ENCODE results near the gene TRAPPC4.

GRCh38 chr11:119062779-119063178, 44.2 kb downstream of the TRAPPC4 start:
- no peak for TF ChIP-seq CTCF (IDR thresholded peaks at IDR 0.05; ENCODE audit: insufficient read depth, low read length)
- TF ChIP-seq POLR2AphosphoS5 (IDR thresholded peaks at IDR 0.05; ENCODE audit: low read depth): no peak
- TF ChIP-seq SPI1 (IDR thresholded peaks at IDR 0.05; ENCODE audit: borderline replicate concordance, low read depth): no peak

Data from HL-60 (cell line).